Measurements from ENCODE around the gene FAM219A.
"Not testable (repeated sequence)": the region's sequence is repeated elsewhere in the genome, so short reads cannot be mapped to it uniquely, and the experiment has no call there.

The FAM219A gene

DNA sequence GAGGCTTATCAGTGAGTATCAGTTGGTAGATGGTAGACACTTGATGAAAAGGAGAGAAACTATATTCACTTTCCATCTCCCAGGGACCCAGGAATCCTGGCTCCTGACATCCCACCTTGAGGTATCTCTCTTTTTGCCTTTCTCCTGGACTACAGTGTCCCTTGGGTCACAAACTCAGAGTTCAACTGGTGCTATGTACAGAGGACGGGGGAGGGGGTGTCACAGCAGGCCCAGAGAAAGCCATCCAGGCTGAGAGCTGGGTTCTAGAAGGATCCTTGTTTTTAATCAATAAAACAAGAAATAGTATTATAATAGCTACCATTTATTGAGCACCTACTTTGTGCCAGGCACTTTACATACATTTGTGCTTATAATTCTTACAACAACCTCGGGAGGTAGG is 92.0 kb downstream of the FAM219A start:
- no peak for DNase-seq
- H3K9me3 ChIP-seq (ENCODE audit: severe bottlenecking), result peaks cover under 1% of the 10 kb centered on the region
- no peak overlapping the region for H3K4me3 ChIP-seq (ENCODE audit: low read depth, low read length)
- H3K27me3 ChIP-seq (ENCODE audit: insufficient read depth, low read depth, severe bottlenecking), result no peaks in the 10 kb centered on the region
- H3K36me3 ChIP-seq, result peaks cover 9% of the 10 kb centered on the region
- TF ChIP-seq, protein P1, sequence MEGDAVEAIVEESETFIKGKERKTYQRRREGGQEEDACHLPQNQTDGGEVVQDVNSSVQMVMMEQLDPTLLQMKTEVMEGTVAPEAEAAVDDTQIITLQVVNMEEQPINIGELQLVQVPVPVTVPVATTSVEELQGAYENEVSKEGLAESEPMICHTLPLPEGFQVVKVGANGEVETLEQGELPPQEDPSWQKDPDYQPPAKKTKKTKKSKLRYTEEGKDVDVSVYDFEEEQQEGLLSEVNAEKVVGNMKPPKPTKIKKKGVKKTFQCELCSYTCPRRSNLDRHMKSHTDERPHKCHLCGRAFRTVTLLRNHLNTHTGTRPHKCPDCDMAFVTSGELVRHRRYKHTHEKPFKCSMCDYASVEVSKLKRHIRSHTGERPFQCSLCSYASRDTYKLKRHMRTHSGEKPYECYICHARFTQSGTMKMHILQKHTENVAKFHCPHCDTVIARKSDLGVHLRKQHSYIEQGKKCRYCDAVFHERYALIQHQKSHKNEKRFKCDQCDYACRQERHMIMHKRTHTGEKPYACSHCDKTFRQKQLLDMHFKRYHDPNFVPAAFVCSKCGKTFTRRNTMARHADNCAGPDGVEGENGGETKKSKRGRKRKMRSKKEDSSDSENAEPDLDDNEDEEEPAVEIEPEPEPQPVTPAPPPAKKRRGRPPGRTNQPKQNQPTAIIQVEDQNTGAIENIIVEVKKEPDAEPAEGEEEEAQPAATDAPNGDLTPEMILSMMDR (IDR thresholded peaks at IDR 0.05; ENCODE audit: low read depth, low read length), result no peak
- H3K27ac ChIP-seq, result no peak overlapping the region

DNA sequence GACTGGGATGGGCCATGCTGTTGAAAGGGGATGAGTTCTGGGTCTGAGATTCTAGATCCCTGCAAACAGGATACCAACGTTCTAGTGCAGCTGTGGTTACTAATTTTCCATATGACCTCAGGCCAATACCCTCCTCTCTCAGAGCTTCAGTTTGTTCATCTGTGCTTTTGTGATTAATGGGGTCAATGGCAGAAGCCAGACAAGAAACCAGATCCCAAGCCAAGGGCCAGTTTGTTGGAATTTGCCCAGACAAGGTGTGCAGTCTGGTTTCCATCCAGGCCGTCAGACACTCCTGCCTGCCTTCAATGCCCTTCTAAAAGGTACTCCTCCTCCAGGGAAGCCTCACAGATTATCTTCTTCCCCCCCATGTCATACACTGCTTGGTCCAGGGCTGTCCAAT is 93.1 kb downstream of the FAM219A start:
- Histone ChIP-seq H3K27me3 (ENCODE audit: insufficient read depth, low read depth, severe bottlenecking) (no peaks in the 10 kb centered on the region), H3K4me3 (ENCODE audit: low read depth, low read length) (no peak overlapping the region), H3K36me3 (no peaks in the 10 kb centered on the region; the same call in 1 of the 2 replicates), H3K27ac (no peak overlapping the region), H3K9me3 (ENCODE audit: severe bottlenecking) (no peaks in the 10 kb centered on the region)
- TF ChIP-seq, protein P1 (IDR thresholded peaks at IDR 0.05; ENCODE audit: low read depth, low read length), result no peak
- DNase-seq, result no peak

DNA sequence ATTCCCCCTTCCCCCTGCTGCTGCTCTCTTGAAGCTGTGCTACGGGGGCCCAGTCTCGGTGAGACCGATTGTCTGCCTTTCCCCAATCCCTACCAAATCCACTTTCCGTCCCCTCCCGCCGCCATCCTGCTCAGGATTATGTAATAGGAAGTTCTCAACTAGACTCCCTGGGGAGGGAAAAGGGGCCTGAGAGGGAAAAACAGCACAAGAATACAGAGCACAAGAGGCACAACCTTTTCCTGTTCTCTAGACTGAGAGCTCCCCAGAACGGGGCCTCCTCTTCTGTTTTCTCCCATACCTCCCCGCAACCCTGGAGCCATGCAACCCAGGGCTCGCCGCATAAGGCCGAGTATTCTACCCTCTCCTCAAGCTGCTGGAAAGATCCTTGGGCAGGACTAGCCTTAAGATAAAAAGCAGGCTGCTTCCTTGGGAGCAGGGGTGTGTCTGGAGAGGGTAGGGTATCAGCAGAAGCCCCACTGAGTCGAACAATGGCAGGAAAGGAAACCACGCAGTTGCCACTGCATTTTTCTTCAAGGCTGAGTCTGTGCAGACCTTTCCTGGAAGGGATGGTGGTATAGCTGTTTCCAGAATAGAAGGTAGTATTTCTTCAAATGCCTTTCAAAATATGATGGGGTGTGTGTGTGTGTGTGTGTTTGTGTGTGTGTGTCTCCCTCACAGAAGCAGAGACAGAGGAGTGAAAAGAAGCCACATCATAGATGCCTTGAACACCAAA is 94.6 kb downstream of the FAM219A start:
- Histone ChIP-seq H3K4me3 (ENCODE audit: low read depth, low read length) (no peak overlapping the region), H3K36me3 (no peaks in the 10 kb centered on the region; the same call in 1 of the 2 replicates), H3K27ac (no peak overlapping the region), H3K9me3 (ENCODE audit: severe bottlenecking) (no peaks in the 10 kb centered on the region), H3K27me3 (ENCODE audit: insufficient read depth, low read depth, severe bottlenecking) (no peaks in the 10 kb centered on the region)
- TF ChIP-seq, protein P1 (IDR thresholded peaks at IDR 0.05; ENCODE audit: low read depth, low read length), result no peak
- peak; percentile 29 for DNase-seq

DNA sequence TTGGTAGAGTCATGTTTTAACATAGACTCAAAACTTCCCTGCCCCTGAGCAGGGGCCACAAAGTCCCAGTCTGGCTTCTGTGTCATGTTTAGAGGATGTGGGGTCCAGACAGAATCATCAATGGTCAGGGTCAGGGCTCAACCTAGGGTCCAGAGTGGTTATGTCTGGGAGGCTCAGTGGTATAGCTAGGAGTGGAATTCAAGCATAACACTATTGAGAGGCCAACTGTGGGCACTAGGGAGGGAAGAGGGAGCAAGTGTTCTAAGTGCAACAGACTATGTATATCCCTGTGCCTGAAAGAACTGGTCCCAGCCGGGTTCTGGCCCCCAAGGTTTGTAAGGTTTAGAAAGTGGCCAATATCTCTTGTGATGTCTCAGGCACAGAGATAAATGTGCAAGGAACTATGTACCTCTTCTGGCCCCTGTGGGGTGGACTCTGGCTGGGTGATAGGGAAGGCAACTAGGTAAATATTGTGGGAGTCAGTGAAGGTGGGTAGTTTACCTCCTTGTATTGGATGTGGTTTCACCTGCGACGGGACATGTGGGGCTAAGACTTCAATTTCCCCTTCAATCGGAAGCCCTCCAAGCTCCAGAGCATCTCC is 95.7 kb downstream of the FAM219A start:
- TF ChIP-seq, protein P1 (IDR thresholded peaks at IDR 0.05; ENCODE audit: low read depth, low read length), result no peak
- no peaks in the 10 kb centered on the region for H3K27me3 ChIP-seq (ENCODE audit: insufficient read depth, low read depth, severe bottlenecking)
- no peaks in the 10 kb centered on the region for H3K9me3 ChIP-seq (ENCODE audit: severe bottlenecking)
- H3K4me3 ChIP-seq (ENCODE audit: low read depth, low read length), result no peak overlapping the region
- no peak for DNase-seq
- H3K27ac ChIP-seq, result no peak overlapping the region
- no peaks in the 10 kb centered on the region; the same call in 1 of the 2 replicates for H3K36me3 ChIP-seq

DNA sequence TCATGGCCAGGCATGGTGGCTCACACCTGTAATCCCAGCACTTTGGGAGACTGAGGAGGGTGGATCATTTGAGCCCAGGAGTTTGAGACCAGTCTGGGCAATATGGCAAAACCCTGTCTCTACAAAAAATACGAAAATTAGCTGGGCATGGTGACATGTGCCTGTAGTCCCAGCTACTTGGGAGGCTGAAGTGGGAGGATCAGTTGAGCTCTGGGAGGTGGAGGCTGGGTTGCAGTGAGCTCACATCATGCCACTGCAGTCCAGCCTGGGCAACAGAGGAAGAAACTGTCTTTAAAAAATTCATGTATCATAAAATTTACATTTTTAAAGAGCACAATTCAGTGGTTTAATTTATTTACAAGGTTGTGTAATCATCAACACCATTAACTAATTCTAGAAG is 105.4 kb downstream of the FAM219A start:
- DNase-seq; H3K27me3 ChIP-seq (ENCODE audit: insufficient read depth, low read depth, severe bottlenecking); H3K4me3 ChIP-seq (ENCODE audit: low read depth, low read length); H3K36me3 ChIP-seq; H3K27ac ChIP-seq; H3K9me3 ChIP-seq (ENCODE audit: severe bottlenecking): not testable (repeated sequence)

DNA sequence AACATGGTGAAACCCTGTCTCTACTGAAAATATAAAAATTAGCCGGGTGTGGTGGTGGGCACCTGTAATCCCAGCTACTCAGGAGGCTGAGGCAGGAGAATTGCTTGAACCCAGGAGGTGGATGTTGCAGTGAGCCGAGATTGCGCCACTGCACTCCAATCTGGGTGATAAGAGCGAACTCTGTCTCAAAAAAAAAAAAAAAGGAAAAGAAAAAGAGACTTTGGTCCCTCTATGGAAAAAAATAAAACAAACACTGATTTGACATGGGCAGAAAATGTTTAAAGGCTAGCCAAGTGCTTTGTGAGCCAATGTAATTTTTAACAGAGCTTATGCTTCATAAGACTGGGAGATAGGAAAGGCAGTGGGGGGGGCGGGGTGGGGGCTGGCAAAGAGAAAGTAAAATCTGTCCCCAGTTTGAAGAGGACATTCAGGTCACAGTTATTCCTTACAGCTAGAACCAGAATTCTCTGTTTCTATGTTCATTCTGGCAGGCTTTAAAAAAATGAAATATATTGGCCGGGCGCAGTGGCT is 106.2 kb downstream of the FAM219A start:
- not testable (repeated sequence) for H3K4me3 ChIP-seq (ENCODE audit: low read depth, low read length); H3K27me3 ChIP-seq (ENCODE audit: insufficient read depth, low read depth, severe bottlenecking); H3K36me3 ChIP-seq; H3K27ac ChIP-seq; DNase-seq; H3K9me3 ChIP-seq (ENCODE audit: severe bottlenecking)
